Ishikawa (cell line): ENCODE data around the gene GIMAP5.

Experiments used
- CEBPB ChIP-seq: IDR thresholded peaks from 2 replicates; pipeline ENCODE4 v1.6.1; 2012
- CREB1 ChIP-seq: IDR thresholded peaks from 2 replicates; pipeline ENCODE4 v1.6.1; 2012; ENCODE audit warnings: low read depth
- EP300 ChIP-seq: IDR thresholded peaks from 2 replicates; pipeline ENCODE4 v1.6.1; 2012; ENCODE audit warnings: borderline replicate concordance
- NFIC ChIP-seq: IDR thresholded peaks from 2 replicates; pipeline ENCODE4 v1.6.1; 2012
- RAD21 ChIP-seq: IDR thresholded peaks from 2 replicates; pipeline ENCODE4 v1.6.1; 2012; ENCODE audit warnings: low read depth
- TAF1 ChIP-seq: IDR thresholded peaks from 2 replicates; pipeline ENCODE4 v1.6.1; 2012; ENCODE audit warnings: low read depth, mild to moderate bottlenecking
- TCF12 ChIP-seq: IDR thresholded peaks from 2 replicates; pipeline ENCODE4 v1.6.1; 2012; ENCODE audit warnings: low read depth
- TEAD4 ChIP-seq: IDR thresholded peaks from 2 replicates; pipeline ENCODE4 v1.6.1; 2012
- YY1 ChIP-seq: IDR thresholded peaks from 2 replicates; pipeline ENCODE4 v1.6.1; 2012; ENCODE audit warnings: low read depth
- TF ChIP-seq, protein P1 (sequence below): IDR thresholded peaks from 2 replicates; pipeline ENCODE4 v1.6.1; 2012; ENCODE audit warnings: low read depth, mild to moderate bottlenecking
- TF ChIP-seq, protein P2 (sequence below): IDR thresholded peaks from 2 replicates; pipeline ENCODE4 v1.6.1; 2012
- TF ChIP-seq, protein P3 (sequence below): IDR thresholded peaks from 2 replicates; pipeline ENCODE4 v1.6.1; 2012

DNA sequence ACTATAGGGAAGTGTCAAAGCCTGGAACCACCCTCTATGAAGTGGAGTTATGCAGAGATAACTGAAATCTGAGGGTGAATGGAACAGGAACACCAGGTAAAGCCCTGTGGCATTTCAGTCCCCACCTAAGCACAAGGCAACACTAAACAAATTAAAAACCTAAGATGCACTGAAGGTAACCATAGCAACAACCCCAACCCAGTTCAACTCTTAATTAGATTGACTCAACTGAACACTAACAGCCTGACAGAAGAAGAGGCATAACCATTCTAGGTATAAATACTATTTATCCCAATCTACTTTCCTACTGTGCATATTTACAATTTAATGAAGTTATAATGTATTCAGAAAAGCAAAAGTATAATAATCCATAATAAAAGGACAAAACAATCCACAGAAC lies 9.2 kb upstream of the GIMAP5 start:
- TF ChIP-seq RAD21 (no peak), TEAD4 (no peak), YY1 (no peak), NFIC (no peak), CEBPB (no peak), TAF1 (no peak), TCF12 (no peak), EP300 (no peak), CREB1 (no peak)
- TF ChIP-seq, protein P1, sequence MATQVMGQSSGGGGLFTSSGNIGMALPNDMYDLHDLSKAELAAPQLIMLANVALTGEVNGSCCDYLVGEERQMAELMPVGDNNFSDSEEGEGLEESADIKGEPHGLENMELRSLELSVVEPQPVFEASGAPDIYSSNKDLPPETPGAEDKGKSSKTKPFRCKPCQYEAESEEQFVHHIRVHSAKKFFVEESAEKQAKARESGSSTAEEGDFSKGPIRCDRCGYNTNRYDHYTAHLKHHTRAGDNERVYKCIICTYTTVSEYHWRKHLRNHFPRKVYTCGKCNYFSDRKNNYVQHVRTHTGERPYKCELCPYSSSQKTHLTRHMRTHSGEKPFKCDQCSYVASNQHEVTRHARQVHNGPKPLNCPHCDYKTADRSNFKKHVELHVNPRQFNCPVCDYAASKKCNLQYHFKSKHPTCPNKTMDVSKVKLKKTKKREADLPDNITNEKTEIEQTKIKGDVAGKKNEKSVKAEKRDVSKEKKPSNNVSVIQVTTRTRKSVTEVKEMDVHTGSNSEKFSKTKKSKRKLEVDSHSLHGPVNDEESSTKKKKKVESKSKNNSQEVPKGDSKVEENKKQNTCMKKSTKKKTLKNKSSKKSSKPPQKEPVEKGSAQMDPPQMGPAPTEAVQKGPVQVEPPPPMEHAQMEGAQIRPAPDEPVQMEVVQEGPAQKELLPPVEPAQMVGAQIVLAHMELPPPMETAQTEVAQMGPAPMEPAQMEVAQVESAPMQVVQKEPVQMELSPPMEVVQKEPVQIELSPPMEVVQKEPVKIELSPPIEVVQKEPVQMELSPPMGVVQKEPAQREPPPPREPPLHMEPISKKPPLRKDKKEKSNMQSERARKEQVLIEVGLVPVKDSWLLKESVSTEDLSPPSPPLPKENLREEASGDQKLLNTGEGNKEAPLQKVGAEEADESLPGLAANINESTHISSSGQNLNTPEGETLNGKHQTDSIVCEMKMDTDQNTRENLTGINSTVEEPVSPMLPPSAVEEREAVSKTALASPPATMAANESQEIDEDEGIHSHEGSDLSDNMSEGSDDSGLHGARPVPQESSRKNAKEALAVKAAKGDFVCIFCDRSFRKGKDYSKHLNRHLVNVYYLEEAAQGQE, result no peak
- TF ChIP-seq, protein P2, sequence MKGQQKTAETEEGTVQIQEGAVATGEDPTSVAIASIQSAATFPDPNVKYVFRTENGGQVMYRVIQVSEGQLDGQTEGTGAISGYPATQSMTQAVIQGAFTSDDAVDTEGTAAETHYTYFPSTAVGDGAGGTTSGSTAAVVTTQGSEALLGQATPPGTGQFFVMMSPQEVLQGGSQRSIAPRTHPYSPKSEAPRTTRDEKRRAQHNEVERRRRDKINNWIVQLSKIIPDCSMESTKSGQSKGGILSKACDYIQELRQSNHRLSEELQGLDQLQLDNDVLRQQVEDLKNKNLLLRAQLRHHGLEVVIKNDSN, result no peak
- TF ChIP-seq, protein P3, sequence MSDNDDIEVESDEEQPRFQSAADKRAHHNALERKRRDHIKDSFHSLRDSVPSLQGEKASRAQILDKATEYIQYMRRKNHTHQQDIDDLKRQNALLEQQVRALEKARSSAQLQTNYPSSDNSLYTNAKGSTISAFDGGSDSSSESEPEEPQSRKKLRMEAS, result no peak
